GM12865 (cell line): Measurements from ENCODE around the gene EIF4H.

Experiments used
- DNase-seq: peaks from one replicate; pipeline ENCODE4 v3.0.0; 2010; ENCODE audit warnings: low read depth
- H3K4me3 ChIP-seq: 2 replicates; pipeline ENCODE4 v1.5.1; 2011; ENCODE audit warnings: mild to moderate bottlenecking, low read depth, low read length, control low read depth
- TF ChIP-seq, protein P1 (sequence below): IDR thresholded peaks from 2 replicates; pipeline ENCODE4 v1.5.1; 2011; ENCODE audit warnings: low read length, control low read depth, low read depth, inconsistent platforms; ENCODE audit not compliant: insufficient read depth; ENCODE audit errors: missing control alignments

Gene EIF4H

DNA sequence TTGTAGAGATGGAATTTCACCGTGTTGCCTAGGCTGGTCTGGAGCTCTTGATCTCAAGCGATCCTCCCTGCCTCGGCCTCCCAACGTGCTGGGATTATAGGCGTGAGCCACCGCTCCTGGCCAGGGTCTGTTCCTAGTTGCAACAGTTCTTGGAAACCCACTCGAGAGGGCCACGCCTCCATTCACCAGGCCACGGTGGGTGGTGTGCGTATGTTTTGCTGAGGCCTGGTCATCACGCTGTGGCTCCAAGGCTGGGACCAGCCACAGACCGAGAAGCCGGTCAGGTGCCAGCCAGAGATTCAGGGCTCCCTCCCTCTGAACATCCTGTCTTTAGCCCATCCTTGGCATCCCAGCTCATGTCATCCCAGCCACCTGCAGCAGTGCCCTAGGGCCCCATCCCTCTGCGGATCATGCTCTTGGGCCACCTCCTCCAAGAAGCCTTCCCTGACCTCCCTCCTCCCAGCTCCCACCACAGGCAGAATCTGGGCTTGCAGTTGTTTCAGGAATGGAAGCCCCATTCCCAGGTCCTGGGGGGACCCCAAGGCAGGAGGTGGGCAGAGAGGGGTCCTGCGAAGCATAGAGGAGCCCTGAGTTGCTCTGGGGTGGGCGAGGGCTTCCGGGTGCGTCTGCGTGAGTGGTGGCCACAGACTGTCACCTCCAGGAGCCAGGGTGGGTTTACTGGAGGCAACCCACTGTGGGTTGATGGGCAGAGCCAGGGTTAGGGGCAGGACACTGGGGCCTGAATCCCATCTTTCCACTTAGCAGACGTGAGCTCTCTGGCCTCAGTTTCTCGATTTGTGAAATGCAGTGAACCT, 40.9 kb downstream of the EIF4H start:
- TF ChIP-seq, protein P1, sequence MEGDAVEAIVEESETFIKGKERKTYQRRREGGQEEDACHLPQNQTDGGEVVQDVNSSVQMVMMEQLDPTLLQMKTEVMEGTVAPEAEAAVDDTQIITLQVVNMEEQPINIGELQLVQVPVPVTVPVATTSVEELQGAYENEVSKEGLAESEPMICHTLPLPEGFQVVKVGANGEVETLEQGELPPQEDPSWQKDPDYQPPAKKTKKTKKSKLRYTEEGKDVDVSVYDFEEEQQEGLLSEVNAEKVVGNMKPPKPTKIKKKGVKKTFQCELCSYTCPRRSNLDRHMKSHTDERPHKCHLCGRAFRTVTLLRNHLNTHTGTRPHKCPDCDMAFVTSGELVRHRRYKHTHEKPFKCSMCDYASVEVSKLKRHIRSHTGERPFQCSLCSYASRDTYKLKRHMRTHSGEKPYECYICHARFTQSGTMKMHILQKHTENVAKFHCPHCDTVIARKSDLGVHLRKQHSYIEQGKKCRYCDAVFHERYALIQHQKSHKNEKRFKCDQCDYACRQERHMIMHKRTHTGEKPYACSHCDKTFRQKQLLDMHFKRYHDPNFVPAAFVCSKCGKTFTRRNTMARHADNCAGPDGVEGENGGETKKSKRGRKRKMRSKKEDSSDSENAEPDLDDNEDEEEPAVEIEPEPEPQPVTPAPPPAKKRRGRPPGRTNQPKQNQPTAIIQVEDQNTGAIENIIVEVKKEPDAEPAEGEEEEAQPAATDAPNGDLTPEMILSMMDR, result no peak
- H3K4me3 ChIP-seq, result peak overlapping the region; percentile 48
- DNase-seq, result no peak

DNA sequence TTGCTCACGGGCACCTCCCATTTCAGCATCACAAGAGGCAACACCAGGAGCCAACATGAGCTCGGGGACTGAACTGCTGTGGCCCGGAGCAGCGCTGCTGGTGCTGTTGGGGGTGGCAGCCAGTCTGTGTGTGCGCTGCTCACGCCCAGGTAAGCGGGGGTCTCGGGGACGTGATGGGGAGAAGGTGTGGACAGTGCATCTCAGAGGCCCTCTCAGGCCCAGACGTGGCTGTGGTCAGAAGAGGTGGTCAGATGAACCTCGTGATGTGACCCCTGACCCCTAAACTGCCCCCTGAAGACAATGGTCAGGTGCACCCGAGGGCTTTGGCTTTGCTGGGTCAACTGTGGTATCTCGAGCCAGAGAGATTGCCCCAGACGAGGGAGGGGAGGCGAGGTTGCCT, 41.8 kb downstream of the EIF4H start:
- peak; percentile 41 for DNase-seq
- H3K4me3 ChIP-seq, result peak overlapping the region; percentile 48
- TF ChIP-seq, protein P1, result no peak

DNA sequence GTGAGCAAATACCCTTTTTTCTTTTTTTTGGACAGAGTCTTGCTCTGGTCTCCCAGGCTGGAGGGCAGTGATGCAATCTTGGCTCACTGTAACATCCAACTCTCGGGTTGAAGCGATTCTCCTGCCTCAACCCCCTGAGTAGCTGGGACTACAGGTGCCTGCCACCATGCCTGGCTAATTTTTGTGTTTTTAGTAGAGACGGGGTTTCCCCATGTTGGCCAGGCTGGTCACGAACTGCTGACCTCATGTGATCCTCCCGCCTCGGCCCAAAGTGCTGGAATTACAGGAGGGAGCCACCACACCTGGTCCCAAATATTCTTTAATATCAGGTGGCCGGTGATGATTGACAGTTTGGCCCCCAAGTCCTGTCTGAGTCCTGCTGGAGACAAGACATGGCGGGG, 42.2 kb downstream of the EIF4H start:
- peak; percentile 72 for DNase-seq
- peak overlapping the region; percentile 48 for H3K4me3 ChIP-seq
- TF ChIP-seq, protein P1, result no peak

DNA sequence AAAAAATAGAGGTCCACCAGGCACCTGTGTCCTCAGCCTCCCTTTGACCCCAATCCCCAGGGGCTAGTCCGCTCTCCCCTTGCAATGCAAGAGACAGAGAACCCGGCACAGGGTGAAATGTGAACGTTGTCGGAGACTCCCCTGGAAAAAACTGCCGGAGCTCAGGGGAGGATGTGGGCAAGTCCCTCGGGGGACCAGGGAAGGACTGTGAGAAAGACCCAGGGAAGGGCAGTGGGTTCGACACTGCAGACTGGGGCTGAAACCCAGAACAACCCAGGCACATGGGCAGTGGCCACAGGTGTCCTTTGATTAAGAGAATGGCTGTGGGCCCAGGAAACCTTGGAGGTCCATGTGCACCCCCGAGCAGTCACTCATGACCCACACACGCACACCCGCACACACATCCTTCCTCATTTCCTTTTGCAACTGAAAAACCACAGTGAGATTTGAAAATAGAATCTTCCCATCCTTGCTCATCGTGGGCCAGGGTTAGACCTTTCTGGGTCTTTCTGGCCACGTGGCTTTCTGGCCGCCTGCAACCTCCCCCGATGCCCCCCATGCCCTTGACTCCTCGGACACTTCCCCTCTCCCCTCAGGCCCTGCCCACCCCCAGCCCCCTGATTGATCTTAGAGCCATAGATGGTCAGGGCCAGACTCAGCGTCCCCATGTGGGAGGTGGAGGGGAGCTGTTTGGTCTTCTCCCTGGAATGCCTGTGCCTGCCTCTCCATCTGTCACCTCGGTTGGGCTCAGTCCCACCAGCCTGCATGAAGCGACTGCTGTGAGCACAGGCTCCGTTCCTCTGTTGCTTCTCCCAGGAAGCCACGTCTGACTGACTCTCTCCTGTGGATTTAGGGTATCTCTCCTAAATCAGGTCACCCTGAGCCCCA, 43.5 kb downstream of the EIF4H start:
- peak; percentile 91 for DNase-seq
- peak overlapping the region; percentile 26; the same call in 1 of the 2 replicates for H3K4me3 ChIP-seq
- TF ChIP-seq, protein P1, result no peak

DNA sequence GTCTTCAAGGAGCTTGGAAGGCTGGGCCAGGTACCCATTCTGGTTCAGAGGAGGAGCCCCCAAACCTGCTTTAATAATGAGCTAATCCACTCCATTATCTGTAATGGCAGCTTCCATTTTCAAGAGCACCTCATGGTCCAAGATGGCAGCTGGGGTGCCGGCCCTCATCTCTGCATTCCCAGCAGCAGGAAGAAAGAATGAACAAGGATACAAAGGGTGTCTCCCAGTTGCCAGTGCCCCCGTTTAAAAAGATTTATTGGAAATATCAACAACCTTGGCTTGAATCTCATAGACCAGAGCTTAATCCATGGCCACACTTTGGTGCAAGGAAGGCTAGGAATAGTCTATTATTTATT, 44.2 kb downstream of the EIF4H start:
- DNase-seq, result no peak
- TF ChIP-seq, protein P1, result no peak
- H3K4me3 ChIP-seq, result no peak overlapping the region

DNA sequence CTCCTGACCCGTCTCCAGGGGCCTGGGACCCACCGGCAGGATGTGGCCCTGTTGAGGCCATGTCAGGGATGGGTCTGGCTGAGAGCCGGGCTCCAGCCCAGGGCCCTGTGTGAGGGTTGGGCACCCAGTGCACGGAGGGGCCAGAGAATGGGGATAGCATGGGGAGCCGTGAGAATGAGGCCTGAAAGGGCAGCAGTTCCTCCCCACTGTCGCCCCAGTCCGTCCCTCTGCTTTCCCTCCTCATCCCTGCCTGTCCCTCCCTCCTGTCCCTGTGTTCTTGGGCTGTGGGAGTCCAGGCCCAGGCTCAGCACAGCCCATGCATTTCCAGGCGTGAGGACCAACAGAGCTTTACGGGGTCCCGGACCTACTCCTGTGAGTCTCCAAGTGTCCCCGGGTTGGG, 45.3 kb downstream of the EIF4H start:
- TF ChIP-seq, protein P1, result no peak
- no peak for DNase-seq
- H3K4me3 ChIP-seq, result no peak overlapping the region
